ENCODE data around the gene SORBS1.

Gene SORBS1

DNA sequence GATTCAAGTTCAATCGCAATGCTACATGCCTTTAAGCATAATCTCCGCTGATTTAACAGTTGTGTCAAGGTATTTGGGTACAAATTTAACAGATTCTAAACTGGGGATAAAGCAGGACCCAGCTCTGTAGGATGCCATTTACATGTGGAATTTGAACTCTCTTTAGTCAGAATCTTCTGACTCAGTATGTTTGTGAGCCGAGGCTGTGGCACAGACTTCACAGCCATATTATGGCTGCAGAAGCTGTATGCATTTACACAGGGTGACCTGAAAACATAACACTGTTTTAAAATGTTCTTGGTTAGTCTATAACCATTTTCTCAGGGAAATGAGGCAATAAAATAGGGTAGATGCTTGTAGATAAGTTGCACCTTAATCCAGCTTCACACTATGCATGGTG, 279.1 kb downstream of the SORBS1 start:
- DNase-seq, result no peak

DNA sequence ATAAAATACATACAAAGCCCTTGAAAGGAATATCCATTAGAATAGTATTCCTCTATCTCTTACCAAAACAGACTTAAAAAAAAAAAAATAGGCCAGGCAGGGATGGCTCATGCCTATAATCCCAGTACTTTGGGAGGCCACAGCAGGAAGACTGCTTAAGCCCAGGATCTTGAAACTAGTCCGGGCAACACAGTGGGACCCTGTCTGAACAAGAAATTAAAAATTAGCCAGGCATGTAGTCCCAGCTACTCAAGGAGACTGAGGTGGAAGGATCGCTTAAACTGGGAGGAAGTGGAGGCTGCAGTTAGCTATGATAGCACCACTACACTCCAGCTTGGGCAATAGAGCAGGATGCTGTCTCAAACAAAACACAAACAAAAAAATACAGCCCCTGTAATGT, 280.0 kb downstream of the SORBS1 start:
- DNase-seq, result no peak

DNA sequence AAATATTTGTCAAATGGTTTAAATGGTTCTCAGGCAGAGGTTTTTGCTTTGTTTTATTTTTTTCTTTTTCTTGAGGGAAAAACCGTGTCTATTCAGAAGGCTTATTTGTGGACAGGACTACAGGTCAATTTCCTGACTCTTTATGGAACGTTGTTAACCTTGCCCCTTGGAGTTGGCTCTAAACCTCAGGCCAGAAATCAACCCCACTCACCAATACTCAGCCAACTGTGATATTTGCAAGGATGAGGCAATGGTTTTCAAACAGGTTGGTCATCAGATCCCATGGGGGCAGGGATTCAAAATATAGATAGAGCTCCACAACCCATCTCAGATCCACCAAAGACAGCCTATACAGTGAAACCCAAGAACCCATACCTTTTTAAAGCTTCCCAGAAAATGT, 280.5 kb downstream of the SORBS1 start:
- DNase-seq, result no peak

DNA sequence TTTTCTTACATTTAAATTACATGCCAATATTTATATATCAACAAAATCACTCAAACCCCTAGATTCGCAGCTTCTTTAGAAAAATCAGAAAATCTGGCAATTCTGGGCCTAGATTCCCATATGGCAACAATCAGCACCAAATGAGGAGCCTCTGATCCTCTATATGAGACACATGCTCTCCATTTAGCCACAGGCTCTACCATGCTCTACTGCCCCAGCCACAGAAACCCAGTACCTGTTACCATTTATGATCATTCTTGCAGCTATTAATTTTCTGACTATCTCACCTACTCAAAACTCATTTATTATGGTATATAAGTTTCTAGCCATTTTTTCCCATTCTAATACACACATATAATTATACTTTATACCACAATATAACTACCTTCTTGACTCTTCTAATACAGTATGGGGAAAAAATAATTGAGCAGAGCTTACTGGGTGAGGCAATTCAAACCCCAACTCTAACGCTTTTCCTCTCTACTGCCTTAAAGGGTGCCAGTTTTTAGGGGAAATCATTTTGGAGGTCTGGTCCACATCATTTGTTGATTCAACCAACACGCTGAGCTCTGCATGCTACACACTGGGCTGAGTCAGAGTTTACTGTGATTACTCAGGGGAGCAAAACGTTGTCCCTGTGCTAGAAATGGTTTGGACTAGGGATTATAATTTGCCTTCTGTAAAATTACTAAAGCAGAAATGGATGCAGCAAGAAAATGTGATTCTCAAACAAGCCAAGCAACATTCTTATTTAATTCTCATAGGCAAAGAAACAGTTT, 281.9 kb downstream of the SORBS1 start:
- no peak for DNase-seq

DNA sequence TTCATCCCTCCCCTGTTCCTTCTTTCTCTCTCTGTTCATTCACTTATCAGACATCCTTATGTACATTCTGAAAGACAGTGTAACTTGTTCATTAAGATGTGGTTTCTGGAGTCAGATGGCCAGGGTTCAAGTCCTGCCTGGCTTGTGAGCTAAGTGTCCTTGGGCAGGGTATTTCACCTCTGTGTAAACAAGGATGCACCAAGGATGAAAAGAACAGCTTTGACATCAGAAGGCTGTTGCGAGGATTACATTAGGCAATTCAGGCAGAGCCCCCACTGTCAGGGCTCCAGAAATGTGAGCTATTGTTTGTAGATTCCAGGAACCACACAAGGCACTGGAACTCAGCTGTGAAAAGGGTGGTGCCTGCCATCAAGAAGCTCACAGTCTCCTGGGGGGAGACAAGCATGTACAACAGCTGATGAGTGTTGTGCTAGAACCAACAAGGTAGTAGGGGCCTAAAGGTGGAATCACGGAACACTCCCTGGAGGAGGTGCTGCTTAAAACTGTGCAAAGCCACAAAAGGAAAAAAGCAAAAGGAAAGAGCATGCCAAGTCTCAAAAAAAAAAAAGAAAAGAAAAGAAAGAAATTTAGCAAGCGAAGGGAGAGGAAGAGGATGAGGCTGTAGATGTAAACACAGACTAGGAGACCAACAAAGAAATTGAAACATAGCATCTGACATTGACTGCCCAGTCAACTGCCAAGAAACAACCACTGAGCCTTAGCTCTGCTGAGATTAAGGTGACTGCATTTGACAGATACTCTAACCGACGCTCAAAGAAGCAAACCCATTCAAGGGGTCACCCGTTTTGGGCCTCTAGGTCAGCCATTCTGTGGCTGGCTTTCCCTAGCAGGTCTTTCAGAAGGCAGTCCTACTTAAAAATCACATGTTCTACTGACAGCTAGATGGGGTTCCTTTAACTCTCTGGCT, 282.8 kb downstream of the SORBS1 start:
- DNase-seq, result no peak

DNA sequence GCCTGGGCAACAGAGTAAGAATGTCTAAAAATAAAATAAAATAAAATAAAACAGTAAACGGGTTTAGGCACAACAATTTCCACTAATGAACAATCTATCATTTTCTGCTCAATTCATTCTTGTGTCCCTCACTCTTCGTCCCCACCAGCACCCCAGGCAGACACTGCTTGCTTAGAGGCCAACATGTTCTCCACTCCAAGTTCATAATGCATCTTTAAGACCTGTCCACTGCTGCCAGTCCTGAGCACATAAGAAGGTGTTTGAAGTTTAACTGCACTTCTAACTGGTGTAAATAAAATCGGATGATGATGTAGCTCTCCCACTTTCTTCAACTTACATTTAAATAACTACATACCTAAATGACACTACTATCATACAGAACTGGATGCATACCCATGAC, 283.6 kb downstream of the SORBS1 start:
- no peak for DNase-seq

DNA sequence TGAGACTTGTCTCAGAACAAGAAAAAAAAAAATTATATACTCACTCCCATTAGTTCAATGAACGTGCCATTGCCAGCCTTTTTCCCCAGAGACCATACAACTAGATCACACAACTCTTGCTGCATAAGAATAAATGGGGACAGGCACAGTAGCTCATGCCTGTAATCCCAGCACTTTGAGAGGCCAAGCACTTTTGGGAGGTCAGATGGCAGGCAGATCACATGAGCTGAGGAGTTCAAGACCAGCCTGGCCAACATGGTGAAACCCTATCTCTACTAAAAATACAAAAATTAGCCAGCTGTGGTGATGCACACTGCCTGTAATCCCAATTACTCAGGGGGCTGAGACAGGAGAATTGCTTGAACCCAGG, 284.0 kb downstream of the SORBS1 start:
- no peak for DNase-seq

DNA sequence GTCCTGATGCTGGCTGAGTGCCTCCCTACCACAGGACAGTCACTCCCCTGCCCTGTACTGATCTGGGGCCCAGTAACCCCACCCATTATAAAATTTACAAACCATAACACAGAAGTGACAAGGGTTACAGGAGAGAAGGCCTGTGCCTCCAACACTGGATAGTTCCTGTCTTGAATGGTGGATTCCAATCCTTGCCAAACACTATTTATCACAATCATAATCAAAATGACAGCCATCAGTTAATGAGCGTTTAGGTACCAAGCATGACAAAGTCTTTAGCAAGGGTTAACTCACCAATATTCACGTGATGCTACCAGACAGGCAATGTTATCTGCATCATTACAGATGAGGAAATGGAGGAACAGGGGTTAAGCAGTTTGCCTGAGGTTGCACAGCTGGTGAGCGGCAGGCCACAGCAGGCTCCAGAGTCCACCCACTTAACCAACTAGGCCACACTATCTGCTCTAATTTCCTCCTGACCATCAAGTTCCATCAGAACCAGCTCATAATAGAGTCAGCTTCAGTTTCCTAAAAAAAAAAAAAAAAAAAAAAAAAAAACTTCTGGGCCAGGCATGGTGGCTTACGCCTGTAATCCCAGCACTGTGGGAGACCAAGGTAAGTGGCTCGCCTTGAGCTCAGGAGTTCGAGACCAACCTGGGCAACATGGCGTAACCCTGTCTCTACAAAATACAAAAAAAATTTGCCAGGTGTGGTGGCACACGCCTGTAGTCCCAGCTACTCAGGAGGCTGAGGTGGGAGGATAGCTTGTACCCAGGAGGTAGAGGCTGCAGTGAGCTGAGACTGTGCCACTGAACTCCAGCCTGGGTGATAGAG, 284.6 kb downstream of the SORBS1 start:
- no peak for DNase-seq

DNA sequence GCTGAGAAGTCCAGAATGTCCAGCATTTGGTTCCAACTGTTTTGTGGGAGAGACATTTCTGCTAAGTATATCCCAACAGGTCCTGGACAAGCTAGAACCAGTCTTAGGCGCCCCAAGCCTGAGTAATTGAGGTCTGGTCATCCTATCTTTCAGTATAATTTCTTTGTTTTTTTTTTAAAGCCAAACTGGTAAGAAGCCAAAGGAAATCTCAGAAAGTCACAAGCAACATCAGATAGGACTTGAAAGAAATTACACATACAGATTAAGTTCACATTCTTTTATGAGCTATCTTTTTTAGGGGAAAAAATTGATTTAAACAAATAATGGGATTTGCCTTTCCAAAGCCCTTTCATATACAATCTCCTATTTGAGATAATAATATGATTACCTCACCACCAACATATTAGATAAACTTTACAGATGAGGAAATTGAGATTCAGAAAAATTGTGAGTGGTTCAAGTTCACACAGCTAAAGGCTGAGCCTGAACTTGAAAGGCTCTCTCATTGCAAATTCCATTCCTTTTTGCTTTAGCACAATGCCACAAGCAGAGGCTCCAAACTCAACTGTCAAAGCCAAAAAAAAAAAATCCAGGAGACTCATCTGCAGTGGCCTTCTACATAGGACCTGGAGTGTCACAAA, 285.3 kb downstream of the SORBS1 start:
- DNase-seq, result no peak

DNA sequence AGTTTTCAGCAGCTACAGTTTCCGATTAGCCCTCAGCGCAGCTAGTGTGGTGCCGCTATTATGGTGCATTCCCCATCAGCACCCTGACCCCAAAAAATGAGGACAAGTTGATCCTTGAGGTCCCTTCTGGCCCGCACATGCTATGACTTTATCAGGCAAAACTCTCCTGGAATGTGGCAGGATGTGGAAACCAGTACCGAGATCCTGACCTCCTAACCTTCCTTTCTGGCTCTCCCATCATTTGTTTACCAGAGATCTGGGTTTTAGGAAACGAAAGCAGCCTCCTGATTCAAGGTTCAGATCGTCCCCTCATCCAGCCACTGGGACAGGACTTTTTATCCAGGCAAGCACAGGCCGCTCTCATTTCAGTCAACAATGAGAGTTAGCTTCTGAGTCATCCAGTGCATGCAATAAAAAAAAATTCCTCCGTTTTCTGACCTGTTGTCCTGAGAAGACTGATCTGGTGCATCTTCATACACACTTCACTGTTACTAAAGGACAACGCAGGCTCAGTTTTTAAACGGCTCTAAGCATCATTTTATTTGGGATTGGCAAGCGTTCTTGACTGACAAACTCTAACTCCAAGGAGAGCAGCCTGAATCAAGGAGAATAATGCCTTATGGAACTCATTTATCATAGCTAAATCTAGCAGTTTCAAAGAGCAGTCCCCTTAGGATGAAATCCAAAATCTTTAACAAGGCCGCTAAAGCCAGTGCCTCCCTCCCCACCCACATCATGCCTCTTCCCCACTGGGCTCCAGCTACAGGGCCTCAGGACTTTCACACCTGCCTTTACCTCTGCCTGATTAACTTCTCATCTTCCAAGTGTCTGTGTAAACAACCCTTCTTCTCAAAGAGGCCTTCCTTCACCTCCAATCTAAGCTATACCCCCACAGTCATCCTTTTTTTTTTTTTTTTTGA, 287.5 kb downstream of the SORBS1 start:
- no peak for DNase-seq

DNA sequence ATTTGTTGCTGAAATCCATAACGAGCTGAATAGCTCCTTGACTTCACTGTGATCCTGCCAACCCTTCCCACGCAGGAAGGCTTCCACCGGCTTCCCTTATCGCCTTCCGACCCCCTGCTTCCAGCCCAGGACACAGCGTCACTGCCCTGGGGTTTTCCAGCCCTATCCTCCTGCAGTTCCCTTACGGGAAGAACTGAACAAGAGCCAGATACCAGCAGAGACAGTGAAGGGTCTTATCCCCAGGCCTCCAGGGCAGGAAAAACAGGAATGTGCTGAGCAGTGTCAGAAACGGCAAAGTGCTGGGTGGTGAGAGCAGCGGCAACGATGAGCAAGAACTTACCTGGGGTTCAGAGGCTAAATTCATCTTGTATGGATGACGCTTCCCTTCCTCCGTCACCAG, 292.7 kb downstream of the SORBS1 start:
- no peak for DNase-seq

DNA sequence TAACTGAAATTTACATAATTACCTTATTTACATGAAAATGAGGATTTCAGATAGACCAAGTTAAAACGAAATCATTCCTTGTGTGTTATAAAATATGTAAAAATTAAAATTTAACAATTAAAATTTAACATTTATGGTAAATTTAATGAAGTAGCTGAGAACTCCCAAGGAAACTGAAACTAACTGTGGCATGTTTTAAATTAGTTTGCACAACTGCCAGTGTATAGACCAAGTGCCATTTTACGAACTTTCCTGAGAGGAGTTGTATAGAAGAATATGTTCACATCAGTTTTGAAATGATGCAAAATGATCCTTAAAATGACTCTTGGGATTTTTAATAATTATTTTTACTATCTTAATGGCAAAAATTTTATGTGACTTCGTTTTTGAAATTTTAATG, 293.9 kb downstream of the SORBS1 start:
- DNase-seq, result no peak

DNA sequence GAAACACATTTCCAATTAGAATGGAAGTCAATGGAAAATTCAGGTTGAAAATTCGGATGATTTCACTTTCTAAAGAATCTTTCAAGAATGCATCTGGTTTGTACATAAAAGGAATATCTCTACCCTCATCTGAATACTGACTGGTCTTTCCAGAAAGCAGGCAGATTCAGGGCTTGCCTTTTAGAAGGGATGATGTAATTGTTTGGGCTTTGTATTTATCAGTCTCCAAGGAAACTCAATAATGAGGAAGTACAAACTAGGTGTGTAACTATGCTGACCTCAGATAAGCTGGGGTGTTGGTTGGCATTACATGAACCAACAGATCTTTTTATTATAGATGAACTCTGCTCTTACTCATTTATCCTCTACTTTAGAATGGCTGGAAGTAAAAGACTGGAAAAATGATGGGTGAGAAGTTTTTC, 294.5 kb downstream of the SORBS1 start:
- DNase-seq, result no peak

DNA sequence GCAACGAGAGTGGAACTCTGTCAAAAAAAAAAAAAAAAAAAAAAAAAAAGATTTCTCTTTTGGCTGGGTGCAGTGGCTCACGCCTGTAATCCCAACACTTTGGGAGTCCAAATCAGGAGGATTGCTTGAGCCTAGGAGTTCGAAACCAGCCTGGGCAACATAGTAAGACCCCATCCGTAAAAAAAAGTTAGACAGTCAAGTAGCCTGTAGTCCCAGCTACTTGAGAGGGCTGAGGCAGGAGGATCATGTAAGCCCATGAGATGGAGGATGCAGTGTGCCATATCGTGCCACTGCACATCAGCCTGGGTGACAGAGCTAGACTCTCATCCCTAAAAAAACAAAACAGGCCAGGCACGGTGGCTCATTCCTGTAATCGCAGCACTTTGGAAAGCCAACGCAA, 295.6 kb downstream of the SORBS1 start:
- DNase-seq, result no peak

DNA sequence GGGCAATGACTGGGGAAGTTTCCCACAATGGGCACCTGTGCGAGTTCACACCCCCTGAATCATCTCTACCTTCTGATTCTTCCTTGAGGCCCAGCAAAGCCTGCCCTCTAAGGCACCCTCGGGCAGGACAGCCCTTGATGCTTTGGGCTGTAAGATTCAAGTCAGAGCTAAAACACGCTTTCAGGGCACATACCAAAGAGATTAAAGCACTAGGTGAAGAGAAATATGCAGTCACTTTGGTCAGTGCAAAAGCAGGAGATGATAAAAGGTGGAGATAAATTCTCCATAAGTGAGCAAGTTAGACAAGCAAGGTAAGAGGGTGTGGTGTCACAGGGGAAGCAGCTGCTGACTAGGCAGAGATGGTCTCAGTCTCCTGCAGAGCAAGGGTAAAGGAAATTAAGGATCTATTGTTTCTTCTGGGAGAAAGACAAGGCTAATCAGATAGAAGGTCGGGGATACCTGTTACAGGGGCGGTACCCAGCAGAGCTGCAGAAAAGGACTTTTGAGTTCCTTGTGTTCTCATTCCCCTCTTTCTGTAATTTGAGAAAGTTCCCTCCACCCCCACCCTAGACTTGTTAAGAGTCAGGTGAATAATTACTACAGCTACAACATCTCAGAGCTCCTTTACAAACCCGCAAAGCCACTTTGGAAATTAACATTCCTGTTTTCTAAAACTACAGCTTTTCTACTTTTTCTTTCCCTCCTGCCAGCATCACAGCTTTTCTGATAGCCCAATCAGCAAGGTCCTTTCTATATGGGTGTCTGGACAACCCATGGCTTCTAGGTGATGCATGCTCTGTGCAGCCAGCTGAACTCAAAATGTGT, 296.7 kb downstream of the SORBS1 start:
- no peak for DNase-seq

DNA sequence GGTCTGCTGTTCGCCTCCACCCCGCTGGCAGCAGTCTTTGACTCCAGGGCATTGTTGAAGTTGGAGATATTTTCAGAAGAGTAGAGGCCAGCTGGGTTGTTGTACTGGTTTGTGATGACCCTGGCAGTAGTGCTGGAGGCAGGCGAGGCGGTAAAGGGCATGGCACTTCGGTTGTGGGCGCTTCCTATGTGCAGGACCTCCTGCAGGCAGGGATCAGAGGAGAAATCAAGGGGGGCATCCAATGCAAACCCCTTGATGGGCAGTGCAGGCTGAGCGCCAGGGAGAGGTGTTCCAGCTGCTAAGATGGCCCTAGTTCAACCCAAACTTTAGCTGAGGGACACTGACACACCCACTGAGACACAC, 297.3 kb downstream of the SORBS1 start:
- no peak for DNase-seq

DNA sequence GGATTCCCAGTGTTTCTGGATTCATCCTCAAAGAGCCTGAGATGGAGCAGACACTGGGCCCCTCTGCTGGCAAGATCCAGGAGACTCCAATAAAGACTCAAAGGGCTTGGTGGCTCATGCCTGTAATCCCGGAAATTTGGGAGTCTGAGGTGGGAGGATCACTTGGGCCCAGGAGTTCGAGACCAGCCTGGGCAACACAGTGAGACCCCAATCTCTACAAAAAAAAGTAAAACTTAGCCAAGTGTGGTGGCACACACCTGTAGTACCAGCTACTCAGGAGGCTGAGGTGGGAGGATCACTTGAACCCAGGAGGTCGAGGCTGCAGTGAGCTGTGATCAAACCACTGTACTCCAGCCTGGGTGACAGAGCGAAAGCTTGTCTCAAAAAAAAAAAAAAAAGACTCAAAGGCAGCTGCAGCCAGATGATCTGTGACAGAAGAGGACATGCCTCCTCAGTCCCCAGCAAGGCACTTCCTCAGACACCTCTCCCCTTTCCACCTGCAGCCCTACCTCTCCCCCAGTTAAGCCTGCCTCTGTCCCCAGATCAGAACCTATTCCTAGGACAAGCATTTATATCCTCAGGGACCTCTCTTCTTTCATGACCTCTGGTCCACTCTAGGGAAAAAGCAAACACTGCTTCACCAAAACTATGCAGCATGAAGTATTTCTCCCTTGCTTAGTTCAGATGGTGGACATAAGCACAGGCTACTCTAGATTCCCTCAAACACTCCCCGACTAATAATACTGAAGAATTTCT, 298.2 kb downstream of the SORBS1 start:
- DNase-seq, result no peak

DNA sequence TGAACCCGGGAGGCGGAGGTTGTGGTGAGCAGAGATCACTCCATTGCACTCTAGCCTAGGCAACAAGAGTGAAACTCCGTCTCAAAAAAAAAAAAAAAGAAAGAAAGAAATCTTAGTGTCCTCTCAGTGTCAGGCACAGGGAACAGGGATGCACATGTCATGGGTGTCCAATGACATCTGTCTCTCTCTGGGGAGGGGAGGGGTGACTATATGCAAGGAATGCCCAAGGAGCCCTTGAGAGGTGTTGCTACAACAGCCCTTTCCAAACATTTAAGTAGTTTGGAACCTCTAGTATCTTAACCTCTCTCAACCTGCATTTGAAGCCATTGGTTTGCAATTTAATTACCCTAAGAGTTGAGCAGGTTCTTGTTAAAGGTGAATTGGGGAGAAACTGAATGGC, 299.2 kb downstream of the SORBS1 start:
- no peak for DNase-seq
